GM12878 (cell line): ENCODE results near the gene DNAJC18. TPM values are rescaled to one million over a fixed set of nuclear protein-coding genes. Genes with fewer than 3 reads are reported as not detected.

Source experiments
- ATAC-seq: fragments of 200-7000 bp; cut with Tn5 transposase; 3 replicates; pipeline ENCODE4 v1.9.1; 2020; ENCODE audit warnings: mild to moderate bottlenecking, moderate library complexity
- BruUV-seq: library from RNA; stranded (reverse); fragments of 400-500 nt; replicated peaks from 2 replicates; lab custom pipeline; 2021; lab: Mats Ljungman, UMichigan
- CTCF ChIA-PET: fragments of 300-600 bp; sonication (Branson Sonifier 250); formaldehyde crosslinking; extraction: SDS; loops from one replicate; lab custom pipeline; 2021; ENCODE audit warnings: inconsistent platforms; lab: Yijun Ruan, JAX
- POLR2A ChIA-PET: fragments of 350-600 bp; formaldehyde crosslinking; extraction: SDS; loops from one replicate; lab custom pipeline; 2021; ENCODE audit warnings: inconsistent platforms; lab: Charles Lee
- RAD21 ChIA-PET: fragments of 300-600 bp; sonication (Branson Sonifier 250); formaldehyde crosslinking; loops from one replicate; lab custom pipeline; 2023; ENCODE audit warnings: antibody characterized with exemption; ENCODE audit not compliant: unreplicated experiment; lab: Charles Lee
- SMC1A ChIA-PET: fragments of 300-600 bp; sonication (Branson Sonifier 250); formaldehyde crosslinking; loops from one replicate; lab custom pipeline; 2023; ENCODE audit not compliant: unreplicated experiment, uncharacterized antibody; lab: Charles Lee
- DNase-seq: peaks from one replicate; pipeline ENCODE4 v3.0.0-alpha.2; 2011; ENCODE audit warnings: low read depth, low spot score
- FAIRE-seq: peaks from 3 replicates; lab custom pipeline; 2011; peaks lifted over from hg19 to GRCh38; lab: Jason Lieb, UNC
- H2AFZ ChIP-seq: 2 replicates; pipeline ENCODE4 v1.6.0; 2011; ENCODE audit warnings: low read depth, low read length, control low read depth; ENCODE audit not compliant: control insufficient read depth
- H3K27ac ChIP-seq: 2 replicates; pipeline ENCODE4 v1.5.1; 2011; ENCODE audit warnings: control low read depth; ENCODE audit not compliant: control insufficient read depth, insufficient read depth
- H3K27me3 ChIP-seq, 2 experiments: replicated peaks in 1 of 2; 2 replicates each; pipeline versions ENCODE4 v1.6.0 to v1.6.1; 2011; ENCODE audit warnings: low read length in 1 of 2; ENCODE audit not compliant: control insufficient read depth in 2 of 2, insufficient read depth in 2 of 2
- H3K36me3 ChIP-seq, 2 experiments: 2 replicates each; pipeline ENCODE4 v1.5.1; 2011; ENCODE audit warnings: low read length in 1 of 2; ENCODE audit not compliant: control insufficient read depth in 2 of 2, insufficient read depth in 2 of 2
- H3K4me1 ChIP-seq: 2 replicates; pipeline ENCODE4 v1.6.1; 2011; ENCODE audit warnings: mild to moderate bottlenecking, low read length, moderate library complexity, mixed read lengths; ENCODE audit not compliant: control insufficient read depth, insufficient read depth
- H3K4me2 ChIP-seq: 2 replicates; pipeline ENCODE4 v1.6.0; 2011; ENCODE audit warnings: control low read depth; ENCODE audit not compliant: control insufficient read depth, insufficient read depth
- H3K4me3 ChIP-seq: fragments of 200-600 bp; sonication (generic); 2 replicates; pipeline ENCODE4 v1.5.1; 2016
- H3K79me2 ChIP-seq: 2 replicates; pipeline ENCODE4 v1.6.0; 2011; ENCODE audit warnings: low read length; ENCODE audit not compliant: control insufficient read depth, insufficient read depth
- H3K9ac ChIP-seq: 2 replicates; pipeline ENCODE4 v1.8.0; 2011; ENCODE audit warnings: low read length, control low read depth, mixed read lengths; ENCODE audit not compliant: control insufficient read depth, insufficient read depth
- H3K9me3 ChIP-seq: replicated peaks from 3 replicates; pipeline ENCODE4 v1.5.1; 2011; ENCODE audit warnings: mild to moderate bottlenecking, low read length; ENCODE audit not compliant: control insufficient read depth, insufficient read depth
- H4K20me1 ChIP-seq: 2 replicates; pipeline ENCODE4 v1.6.0; 2011; ENCODE audit not compliant: control insufficient read depth, insufficient read depth
- ATF7 ChIP-seq: fragments of 450-650 bp; IDR thresholded peaks from 2 replicates; pipeline ENCODE4 v1.6.1; 2016; ENCODE audit warnings: low read depth, mild to moderate bottlenecking
- CHD2 ChIP-seq: IDR thresholded peaks from 2 replicates; pipeline ENCODE4 v1.6.1; 2011; ENCODE audit warnings: low read depth, low read length, improper control_type of control experiment, borderline replicate concordance
- NFYB ChIP-seq: IDR thresholded peaks from 2 replicates; pipeline ENCODE4 v1.6.1; 2011; ENCODE audit warnings: low read depth, mild to moderate bottlenecking, low read length, improper control_type of control experiment, moderate library complexity; ENCODE audit not compliant: insufficient read depth
- POLR2A ChIP-seq: IDR thresholded peaks from 2 replicates; pipeline ENCODE4 v1.6.1; 2011; ENCODE audit warnings: low read depth, mild to moderate bottlenecking, low read length
- RBBP5 ChIP-seq: fragments of 200-600 bp; sonication (generic); conservative IDR thresholded peaks from 2 replicates; pipeline ENCODE4 v1.6.1; 2016
- RFX5 ChIP-seq: IDR thresholded peaks from 2 replicates; pipeline ENCODE4 v1.6.1; 2011; ENCODE audit warnings: low read depth, low read length, improper control_type of control experiment
- RUNX3 ChIP-seq: IDR thresholded peaks from 2 replicates; pipeline ENCODE4 v1.6.1; 2012; ENCODE audit warnings: low read length, inconsistent platforms
- WRNIP1 ChIP-seq: IDR thresholded peaks from 2 replicates; pipeline ENCODE4 v1.6.1; 2011; ENCODE audit warnings: low read depth, low read length, improper control_type of control experiment, borderline replicate concordance
- YBX1 ChIP-seq: fragments of 450-650 bp; IDR thresholded peaks from 2 replicates; pipeline ENCODE4 v1.6.1; 2016; ENCODE audit warnings: antibody characterized with exemption
- ZZZ3 ChIP-seq: IDR thresholded peaks from 2 replicates; pipeline ENCODE4 v1.6.1; 2011; ENCODE audit warnings: low read depth; ENCODE audit not compliant: control insufficient read depth, insufficient read length
- WGBS: methylation state at CpG from one replicate; pipeline ENCODE4 v1.1.6; 2016; ENCODE audit warnings: low lambda C conversion rate; ENCODE audit not compliant: insufficient replicate concordance, insufficient coverage; ENCODE audit errors: missing lambda C conversion rate; 5-methylcytosine and 5-hydroxymethylcytosine counted together
- in situ Hi-C: fragments of 300-500 bp; cut with MboI; formaldehyde crosslinking; loops from 9 replicates; pipeline ENCODE4 v1.14.3; 2018; ENCODE audit warnings: mixed read lengths
- intact Hi-C: fragments of 100-400 bp; cut with micrococcal nuclease; formaldehyde crosslinking; loops from one replicate; pipeline ENCODE4 v1.14.2; 2022; ENCODE audit not compliant: unreplicated experiment
- polyA plus RNA-seq, 11 experiments: library from polyadenylated mRNA; depleted of rRNA in 4 of 11; unstranded in 6 of 11; stranded (reverse) in 5 of 11; fragments of >200 nt; fragmentation: Nextera tagmentation in 4 of 11; fragmentation: Illumina TruSeq in 1 of 11; extraction: Ambion mirVana in 4 of 11; extraction: Trizol in 1 of 11; gene quantifications; 1 replicate in 1 of 11; 2 replicates in 10 of 11; pipeline versions ENCODE4 v1.2.1 to v1.2.3, GENCODE V29; 2011 to 2016; ENCODE audit warnings: inconsistent platforms in 2 of 11, missing spikeins in 2 of 11, low read depth in 1 of 11
- total RNA-seq, 4 experiments: library from RNA; depleted of rRNA in 3 of 4; stranded (reverse); fragments of >200 nt in 3 of 4; fragmentation: Illumina TruSeq in 1 of 4; extraction: Trizol in 1 of 4; gene quantifications; 2 replicates each; pipeline versions ENCODE4 v1.2.1 to v1.2.3, GENCODE V29; 2013 to 2021
- TF ChIP-seq, protein P1 (sequence below): IDR thresholded peaks from 2 replicates; pipeline ENCODE4 v1.6.1; 2011; ENCODE audit warnings: low read depth, mild to moderate bottlenecking, low read length, moderate library complexity, borderline replicate concordance; ENCODE audit errors: extremely low read depth

Gene DNAJC18
- total and polyA plus RNA-seq, 10 of the 15 experiments (the other 5 are each of a cell fraction or from before 2014, with no cell fraction given): 6.4 to 26.7 (median 17.7) TPM

DNA sequence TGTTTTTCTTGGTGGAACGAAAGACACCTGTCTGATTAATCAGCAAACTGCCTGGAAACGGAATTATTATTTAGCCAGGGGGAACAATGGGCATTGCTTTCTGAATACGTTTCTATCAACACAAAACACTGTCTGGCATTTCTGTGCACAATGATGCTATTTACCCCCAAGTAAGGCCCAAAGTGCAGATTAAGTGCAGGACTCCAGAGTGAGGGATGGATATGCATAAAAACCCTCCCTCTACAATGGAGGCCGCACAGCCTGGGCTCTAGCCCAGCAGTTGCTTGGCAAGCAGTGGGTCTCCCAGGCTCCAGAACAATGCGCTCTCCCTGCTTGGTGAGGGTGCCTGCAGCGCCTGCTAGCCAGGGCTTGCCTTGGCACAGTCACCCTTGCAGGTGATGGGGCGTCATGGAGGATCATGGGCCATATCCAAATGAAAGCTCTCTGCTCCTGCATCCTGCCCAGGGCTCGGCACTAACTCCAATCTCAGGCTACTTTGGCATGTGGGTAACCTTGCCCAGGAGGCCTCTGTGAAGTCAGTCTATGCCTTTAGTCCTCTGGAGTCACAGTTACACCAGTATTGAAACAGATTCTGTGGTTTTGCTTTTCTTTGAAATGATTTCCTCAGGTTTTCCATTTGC, 24.0 kb downstream of the DNAJC18 start:
- ChIA-PET SMC1A (interaction anchor here (1.1 to 3.2 kb wide), 6 partner anchors 9 to 67 kb away, joined by 3 to 14 read pairs (median 6); partner anchors contain the start of gene SPATA24), RAD21 (interaction anchor here (0.8 to 3.6 kb wide), 4 partner anchors 8 to 98 kb away, joined by 3 to 19 read pairs (median 6); partner anchors contain the start of gene SPATA24), CTCF (interaction anchor here (0.6 to 3.8 kb wide), 9 partner anchors 9 to 218 kb away, joined by 3 to 24 read pairs (median 3); partner anchors contain the start of gene DNAJC18), POLR2A (interaction anchor here (0.8 to 3.4 kb wide), 4 partner anchors 19 to 109 kb away, joined by 3 to 14 read pairs (median 4); partner anchors contain the start of gene DNAJC18)
- peak; percentile 32 for ATAC-seq
- WGBS: 79% methylated on average over 8 of the region's 8 CpGs
- Histone ChIP-seq H3K4me2 (no peak overlapping the region), H3K27me3 (no peaks in the 10 kb centered on the region), H3K4me1 (peaks cover 21% of the 10 kb centered on the region), H3K4me3 (no peak overlapping the region), H3K79me2 (no peaks in the 10 kb centered on the region), H3K9ac (no peak overlapping the region), H3K27ac (no peak overlapping the region), H3K36me3 (no peaks in the 10 kb centered on the region; a peak in 1 of 4 replicates), H2AFZ (no peak overlapping the region), H3K9me3 (no peaks in the 10 kb centered on the region), H4K20me1 (no peaks in the 10 kb centered on the region)
- intact Hi-C loops: no loop called here
- DNase-seq: no peak
- TF ChIP-seq, protein P1, sequence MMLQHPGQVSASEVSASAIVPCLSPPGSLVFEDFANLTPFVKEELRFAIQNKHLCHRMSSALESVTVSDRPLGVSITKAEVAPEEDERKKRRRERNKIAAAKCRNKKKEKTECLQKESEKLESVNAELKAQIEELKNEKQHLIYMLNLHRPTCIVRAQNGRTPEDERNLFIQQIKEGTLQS: no peak
- peak; percentile 22; the same call in 1 of the 2 replicates for TF ChIP-seq RUNX3
- BruUV-seq: no TSS peak
- no peak for FAIRE-seq
- in situ Hi-C loops: no loop called here

DNA sequence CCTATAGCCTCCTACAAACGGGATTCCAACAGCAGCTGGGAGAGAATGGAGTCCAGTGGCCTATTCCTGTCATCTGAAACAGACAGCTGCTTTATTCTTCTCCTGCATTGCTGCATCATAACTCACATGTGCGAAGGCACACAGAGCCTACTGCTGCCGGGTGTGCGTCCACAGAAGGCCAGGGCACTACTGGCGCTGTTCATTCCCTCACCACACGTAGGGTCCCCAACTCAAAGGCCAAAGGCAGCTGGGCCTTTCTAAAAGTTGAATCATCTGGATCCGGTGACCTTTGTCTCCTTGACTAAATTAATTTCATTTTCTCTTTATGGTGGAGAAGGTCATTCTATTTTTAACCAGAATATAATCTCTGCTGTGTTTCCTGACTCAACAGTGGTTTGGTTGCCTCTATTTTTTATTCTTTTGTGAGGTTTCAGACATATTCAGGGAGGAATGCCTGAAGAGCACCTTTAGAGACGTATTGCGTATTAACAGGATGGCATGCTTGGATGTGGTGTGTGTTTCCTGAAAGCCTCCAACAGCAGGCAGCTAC, 24.7 kb downstream of the DNAJC18 start:
- ChIA-PET POLR2A (interaction anchor here (0.6 to 3.4 kb wide), 9 partner anchors 7 to 141 kb away, joined by 3 to 14 read pairs (median 3); partner anchors contain the start of gene DNAJC18), RAD21 (interaction anchor here (0.5 to 3.6 kb wide), 7 partner anchors 11 to 1106 kb away, joined by 3 to 19 read pairs (median 4); partner anchors contain the start of genes DNAJC18 and SPATA24), CTCF (interaction anchor here (0.9 to 3.8 kb wide), 7 partner anchors 8 to 161 kb away, joined by 3 to 24 read pairs (median 5); partner anchors contain the start of genes DNAJC18 and SPATA24), SMC1A (interaction anchor here (0.8 to 3.2 kb wide), 11 partner anchors 8 to 163 kb away, joined by 3 to 19 read pairs (median 5); partner anchors contain the start of genes DNAJC18 and SPATA24)
- Histone ChIP-seq H3K27ac (peak overlapping the region; percentile 51), H3K4me3 (no peak overlapping the region), H4K20me1 (no peaks in the 10 kb centered on the region), H3K79me2 (no peaks in the 10 kb centered on the region), H3K4me2 (0 out of 2 replicates have a peak overlapping the region, but pooled peaks have one; percentile 46), H2AFZ (no peak overlapping the region), H3K9me3 (no peaks in the 10 kb centered on the region), H3K36me3 (no peaks in the 10 kb centered on the region; a peak in 1 of 4 replicates), H3K4me1 (peaks cover 21% of the 10 kb centered on the region), H3K9ac (no peak overlapping the region), H3K27me3 (no peaks in the 10 kb centered on the region)
- 96% methylated on average over 9 of the region's 9 CpGs for WGBS
- intact Hi-C loops: no loop called here
- DNase-seq (no peak), FAIRE-seq (no peak), ATAC-seq (peak; percentile 32; the same call in 2 of the 3 replicates)
- no TSS peak for BruUV-seq
- in situ Hi-C loops: no loop called here
- TF ChIP-seq RBBP5 (no peak), YBX1 (no peak), CHD2 (no peak), ATF7 (no peak), POLR2A (no peak), WRNIP1 (no peak), NFYB (no peak), RFX5 (no peak), ZZZ3 (no peak)
